HG03060 (cell line): Measurements from ENCODE around the gene GIGYF2.

ENCODE experiments used
- ATAC-seq: cut with Tn5 transposase; IDR thresholded peaks from one replicate; pipeline ENCODE4 v1.9.1; 2021; ENCODE audit warnings: low read depth, moderate number of reproducible peaks; ENCODE audit not compliant: unreplicated experiment

The GIGYF2 gene

GRCh38 chr2:232859385-232859916 is 162.3 kb downstream of the GIGYF2 start:
- ATAC-seq: no peak

DNA sequence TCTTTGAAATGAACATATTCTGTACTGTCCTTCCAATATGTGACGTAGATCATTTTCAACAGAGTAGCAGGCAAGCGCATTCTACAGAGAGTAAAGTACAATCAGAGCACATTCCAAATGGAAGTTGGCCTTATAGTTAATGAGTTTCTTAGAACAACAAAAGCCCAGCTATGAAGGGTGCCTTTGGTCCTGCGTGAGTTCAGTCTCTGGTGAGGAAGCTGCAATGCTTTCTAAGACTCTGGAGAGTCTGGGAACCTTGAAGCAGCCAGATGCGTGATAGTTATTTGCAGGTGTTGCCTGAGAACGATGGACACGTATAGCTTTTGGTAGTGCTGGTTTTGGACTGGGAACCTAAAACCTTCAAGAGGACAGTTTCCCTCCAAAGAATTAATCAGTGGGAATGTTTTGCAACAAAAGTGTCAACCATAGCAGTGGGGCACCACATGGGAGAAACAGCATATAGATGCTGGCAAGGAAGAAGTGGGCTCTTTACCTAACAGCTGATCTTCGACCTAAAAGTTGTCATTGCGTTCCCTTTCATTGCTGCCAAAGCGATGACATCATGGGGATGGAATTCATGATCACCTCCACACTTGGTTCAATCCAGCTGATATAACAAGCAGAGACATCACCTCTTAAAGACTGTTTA is 163.6 kb downstream of the GIGYF2 start:
- ATAC-seq: no peak

- ATAC-seq: no peak
Measured at GRCh38 chr2:232861353-232861752, 164.2 kb downstream of the GIGYF2 start.

- ATAC-seq: no peak
Measured at GRCh38 chr2:232863996-232864395, 166.9 kb downstream of the GIGYF2 start.

GRCh38 chr2:232865165-232865564 is 168.0 kb downstream of the GIGYF2 start:
- no peak for ATAC-seq

GRCh38 chr2:232866104-232866503 is 169.0 kb downstream of the GIGYF2 start:
- no peak for ATAC-seq

DNA sequence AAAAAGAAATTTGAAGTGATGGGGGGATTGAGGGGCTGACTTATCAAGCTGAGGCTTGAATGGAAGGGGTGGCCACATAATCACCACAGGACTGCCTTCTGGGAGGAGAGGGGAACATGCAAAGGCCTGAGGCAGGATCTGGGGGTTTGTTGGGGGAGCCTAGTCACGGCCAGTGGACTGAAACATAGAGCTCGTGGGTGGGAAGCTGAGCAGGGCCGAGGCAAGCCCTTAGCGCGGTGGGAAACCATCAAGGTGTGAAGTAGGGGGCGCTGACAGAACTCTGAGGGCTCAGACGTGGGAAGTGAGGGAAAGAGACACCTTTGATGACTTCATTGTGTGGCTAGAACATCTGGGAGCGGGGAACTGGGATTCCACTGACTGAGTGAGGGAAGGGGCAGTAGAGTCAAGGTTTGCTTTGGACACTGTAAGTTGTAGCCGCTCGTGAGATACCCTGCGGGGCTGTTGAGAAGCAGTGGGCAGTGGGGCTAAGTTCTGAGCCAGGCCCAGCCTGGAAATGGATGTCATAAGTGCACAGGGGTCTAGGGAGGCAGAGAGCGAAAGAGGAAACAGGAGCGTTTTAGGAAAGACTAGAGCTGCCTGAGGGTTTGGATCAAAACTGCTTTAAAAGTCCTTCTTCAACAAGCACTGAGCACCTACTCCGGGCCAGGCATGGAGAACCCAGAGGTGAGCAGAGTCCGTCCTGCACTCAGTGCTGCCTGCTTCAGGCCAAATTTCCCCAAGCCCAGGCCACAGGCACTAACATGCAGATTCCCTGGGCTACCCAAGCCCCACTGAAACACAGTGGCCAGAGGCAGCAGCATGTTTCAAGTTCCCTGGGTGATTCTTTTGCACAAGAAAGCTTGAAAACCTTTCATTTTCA is 172.2 kb downstream of the GIGYF2 start:
- ATAC-seq: no peak

- ATAC-seq: no peak
Measured at GRCh38 chr2:232870018-232870765, 173.1 kb downstream of the GIGYF2 start, which contains the start of gene SNORC. Gene SNORC, plus strand, starts transcription at chr2:232870264. Its CDS starts 78 bp downstream, at chr2:232870342.

DNA sequence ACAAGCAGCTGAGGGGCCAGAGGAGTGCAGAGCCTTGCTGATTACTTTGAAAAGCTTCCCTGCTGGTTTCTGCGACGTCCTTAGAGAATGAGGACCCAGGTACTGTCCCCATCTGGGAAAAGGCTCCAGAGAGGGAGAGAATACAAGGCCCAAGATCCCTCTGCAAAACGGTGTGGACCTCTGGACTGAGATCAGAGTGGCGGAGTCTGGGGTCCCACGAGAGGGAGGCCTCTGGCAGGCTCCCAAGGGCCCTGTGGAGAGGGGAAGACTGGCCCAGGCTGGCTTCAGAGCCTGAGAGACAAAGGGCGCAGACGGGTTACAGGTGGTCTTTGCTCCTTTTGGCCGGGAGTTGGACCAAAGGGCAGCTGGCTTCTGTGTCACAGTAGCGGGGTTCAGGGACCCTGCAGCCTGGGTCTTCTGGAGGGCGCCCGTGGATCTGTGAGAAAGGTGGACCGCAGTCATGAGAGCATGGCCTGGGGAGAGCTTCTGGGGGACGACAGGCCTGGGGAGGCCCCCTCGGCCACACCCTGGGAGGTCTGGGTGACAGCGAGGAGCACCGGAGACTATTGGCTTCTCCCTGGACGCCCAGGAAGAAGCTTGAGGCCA is 173.7 kb downstream of the GIGYF2 start:
- no peak for ATAC-seq

GRCh38 chr2:232871418-232871834 is 174.3 kb downstream of the GIGYF2 start:
- ATAC-seq: no peak

DNA sequence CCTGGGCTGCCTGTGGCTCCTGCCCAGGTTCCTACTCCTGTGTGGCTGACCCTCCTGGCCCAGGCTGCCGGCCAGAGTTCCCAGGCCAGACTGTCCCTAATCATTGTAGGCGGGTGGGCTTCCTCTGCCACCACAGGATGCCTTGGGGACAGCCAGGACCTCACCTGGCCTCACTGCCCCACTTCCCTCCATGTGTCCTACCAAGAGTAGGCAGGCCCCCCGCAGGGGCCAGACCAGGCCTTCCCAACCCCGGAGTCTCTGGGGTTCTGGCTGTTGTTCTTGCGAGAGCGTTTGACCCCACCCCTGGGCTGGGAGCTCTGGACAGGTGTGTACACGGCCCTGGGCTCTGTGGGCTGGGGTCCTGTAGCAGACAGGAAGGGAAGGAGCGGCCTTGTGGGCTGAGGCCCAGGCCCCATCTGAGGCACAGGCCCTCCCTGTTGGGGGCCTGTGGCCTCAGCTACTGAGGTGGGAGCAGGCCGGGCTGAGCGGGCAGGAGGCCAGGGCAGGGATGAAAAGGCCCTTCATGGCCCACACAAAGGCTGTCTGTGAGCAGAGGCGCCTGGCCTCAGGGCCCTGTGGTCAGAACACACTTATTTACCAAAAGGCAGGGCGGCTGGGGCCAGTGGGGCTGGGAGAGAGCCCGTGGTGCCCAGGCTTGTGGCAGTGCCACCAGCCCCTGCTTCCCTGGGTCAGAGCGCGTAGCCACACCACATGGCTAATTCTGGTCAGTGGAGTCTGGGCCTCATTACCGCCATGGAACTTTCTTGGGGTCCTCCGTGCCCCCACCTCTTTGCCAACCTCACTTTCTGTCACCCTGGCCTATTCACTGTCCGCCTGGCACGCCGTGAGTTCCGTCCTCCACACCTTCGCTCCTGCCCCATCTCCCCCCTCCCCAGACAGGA is 175.0 kb downstream of the GIGYF2 start:
- ATAC-seq: no peak

DNA sequence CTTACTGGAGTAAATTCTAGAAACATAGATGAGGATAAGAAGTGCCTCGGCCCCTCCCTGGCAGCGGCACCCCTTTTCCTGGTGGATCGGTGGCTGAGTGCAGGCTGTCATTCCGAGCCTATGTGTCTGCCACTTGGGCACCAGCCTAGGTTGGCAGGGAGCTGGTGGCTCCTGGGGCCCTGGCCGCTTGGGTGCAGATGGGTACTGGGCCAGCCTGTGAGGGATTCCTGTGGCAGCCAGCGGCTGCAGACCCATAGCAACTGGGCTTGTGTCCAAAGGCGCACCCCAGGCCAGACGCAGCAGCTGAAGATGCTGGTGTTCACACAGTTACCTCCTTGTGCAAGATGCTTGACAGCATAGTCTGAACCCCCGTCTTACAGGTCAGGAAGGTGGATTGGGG is 175.7 kb downstream of the GIGYF2 start:
- ATAC-seq: no peak

- no peak for ATAC-seq
Measured at GRCh38 chr2:232873292-232873908, 176.3 kb downstream of the GIGYF2 start.

- no peak for ATAC-seq
Measured at GRCh38 chr2:232873909-232874641, 176.9 kb downstream of the GIGYF2 start.

DNA sequence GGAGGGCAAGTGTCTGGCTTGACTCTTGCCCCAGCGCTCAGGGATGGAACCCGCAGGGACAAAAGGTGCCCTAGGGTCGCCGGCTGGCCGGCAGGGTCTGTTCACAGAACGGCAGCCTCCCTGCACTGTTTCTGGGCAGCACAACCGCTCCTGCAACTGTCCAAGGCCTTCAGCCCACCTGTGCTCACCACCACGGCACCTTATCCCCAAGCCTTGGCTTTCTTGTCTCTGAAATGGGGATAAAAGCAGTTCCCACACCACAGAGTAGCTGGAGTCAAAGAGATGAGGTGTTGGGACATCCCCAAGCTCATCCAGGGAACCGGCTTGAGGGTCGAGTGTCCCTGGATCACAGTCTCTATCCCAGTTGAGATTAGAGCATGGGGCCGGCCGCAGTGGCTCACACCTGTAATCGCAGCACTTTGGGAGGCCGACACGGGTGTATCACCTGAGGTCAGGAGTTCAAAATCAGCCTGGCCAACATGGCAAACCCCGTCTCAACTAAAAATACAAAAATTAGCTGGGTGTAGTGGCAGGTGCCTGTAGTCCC is 177.6 kb downstream of the GIGYF2 start:
- ATAC-seq: no peak

DNA sequence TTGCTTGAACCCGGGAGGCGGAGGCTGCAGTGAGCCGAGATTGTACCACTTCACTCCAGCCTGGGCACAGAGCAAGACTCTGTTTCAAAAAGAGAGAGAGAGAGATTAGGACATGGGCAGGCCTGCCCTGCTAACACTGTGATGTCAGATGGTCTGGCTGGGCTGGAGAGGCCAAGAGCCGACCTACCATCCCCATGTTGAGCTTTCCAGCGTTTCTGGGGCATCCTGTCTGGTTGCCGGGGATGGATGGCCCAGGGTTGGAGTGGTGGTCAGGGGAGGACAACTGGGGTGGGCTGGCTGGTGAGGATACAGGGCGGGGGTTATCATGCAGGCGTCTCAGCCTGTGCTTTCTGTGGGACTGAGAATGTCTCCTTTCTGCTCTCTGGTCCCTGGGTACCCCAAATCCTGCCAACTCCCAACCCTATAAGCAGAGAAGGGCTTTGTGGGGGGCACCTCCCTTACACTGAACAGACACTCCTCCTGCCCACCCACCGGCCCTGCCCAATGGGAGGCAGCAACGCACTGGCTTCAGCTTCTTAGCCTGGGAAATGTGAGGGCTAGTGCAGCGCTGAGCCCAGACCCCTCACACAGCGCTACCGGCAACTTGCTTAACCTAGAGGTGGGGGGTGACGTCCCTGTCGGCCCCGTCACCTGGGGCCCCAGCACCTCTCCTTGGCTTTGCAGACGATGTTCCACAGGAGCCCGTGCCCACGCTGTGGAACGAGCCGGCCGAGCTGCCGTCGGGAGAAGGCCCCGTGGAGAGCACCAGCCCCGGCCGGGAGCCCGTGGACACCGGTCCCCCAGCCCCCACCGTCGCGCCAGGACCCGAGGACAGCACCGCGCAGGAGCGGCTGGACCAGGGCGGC is 178.4 kb downstream of the GIGYF2 start:
- no peak for ATAC-seq
